Panc1 (cell line): Measurements from ENCODE around the gene GRIK3. TPM values are rescaled to one million over a fixed set of nuclear protein-coding genes. Genes with fewer than 3 reads are reported as not detected.

ENCODE experiments used
- ATAC-seq: fragments of 200-7000 bp; cut with Tn5 transposase; 2 replicates; pipeline ENCODE4 v1.9.1; 2020; ENCODE audit warnings: mild to moderate bottlenecking, moderate library complexity
- BruUV-seq: library from RNA; stranded (reverse); fragments of 400-500 nt; replicated peaks from 2 replicates; lab custom pipeline; 2021; lab: Mats Ljungman, UMichigan
- CTCF ChIA-PET: fragments of 300-600 bp; sonication (Branson Sonifier 250); formaldehyde crosslinking; loops from one replicate; lab custom pipeline; 2022; ENCODE audit warnings: antibody characterized with exemption; lab: Charles Lee
- POLR2A ChIA-PET: fragments of 300-600 bp; sonication (Branson Sonifier 250); formaldehyde crosslinking; loops from one replicate; lab custom pipeline; 2022; ENCODE audit warnings: antibody characterized with exemption; lab: Charles Lee
- DNase-seq: peaks from one replicate; pipeline ENCODE4 v3.0.0-alpha.2; 2010; ENCODE audit warnings: low read depth, low spot score
- H3K27ac ChIP-seq: 2 replicates; pipeline ENCODE4 v1.5.1; 2011; ENCODE audit warnings: mild to moderate bottlenecking, low read length, inconsistent platforms
- H3K27me3 ChIP-seq: fragments of 200-500 bp; sonication (Bioruptor generic); 2 replicates; pipeline ENCODE4 v1.6.0; 2014; ENCODE audit warnings: low read length, inconsistent platforms; ENCODE audit not compliant: control insufficient read depth, insufficient read depth
- H3K36me3 ChIP-seq: fragments of 200-500 bp; sonication (Bioruptor generic); 2 replicates; pipeline ENCODE4 v1.5.1; 2014; ENCODE audit warnings: inconsistent platforms, mild to moderate bottlenecking, low read length, moderate library complexity; ENCODE audit not compliant: control insufficient read depth, insufficient read depth
- H3K4me1 ChIP-seq: 2 replicates; pipeline ENCODE4 v1.5.1; 2011; ENCODE audit warnings: inconsistent platforms, mild to moderate bottlenecking, low read length, moderate library complexity; ENCODE audit not compliant: control insufficient read depth, insufficient read depth
- H3K4me3 ChIP-seq, 2 experiments: 2 replicates each; pipeline ENCODE4 v1.5.1; 2011 to 2012; ENCODE audit warnings: low read depth in 2 of 2, low read length in 2 of 2, mild to moderate bottlenecking in 2 of 2, inconsistent platforms in 1 of 2, moderate library complexity in 1 of 2
- H3K9me3 ChIP-seq: fragments of 200-500 bp; sonication (Bioruptor generic); 2 replicates; pipeline ENCODE4 v1.5.1; 2014; ENCODE audit warnings: low read depth, mild to moderate bottlenecking, inconsistent platforms, low read length, moderate library complexity; ENCODE audit not compliant: control insufficient read depth, insufficient read depth
- CTCF ChIP-seq: fragments of 450-650 bp; IDR thresholded peaks from 2 replicates; pipeline ENCODE4 v1.5.1; 2017; ENCODE audit warnings: mild to moderate bottlenecking
- POLR2AphosphoS5 ChIP-seq: IDR thresholded peaks from 2 replicates; pipeline ENCODE4 v1.6.1; 2012; ENCODE audit warnings: mild to moderate bottlenecking, low read depth, low read length, moderate library complexity
- REST ChIP-seq, 2 experiments: IDR thresholded peaks; 2 replicates each; pipeline ENCODE4 v1.6.1; 2011 to 2012; ENCODE audit warnings: low read depth in 2 of 2, control low read depth in 1 of 2, low read length in 1 of 2, mild to moderate bottlenecking in 1 of 2, moderate library complexity in 1 of 2; ENCODE audit not compliant: insufficient read depth in 1 of 2
- SIN3A ChIP-seq: IDR thresholded peaks from 2 replicates; pipeline ENCODE4 v1.6.1; 2012; ENCODE audit warnings: low read depth, mild to moderate bottlenecking, low read length, moderate library complexity, borderline replicate concordance; ENCODE audit not compliant: insufficient read depth
- TCF7L2 ChIP-seq: IDR thresholded peaks from 2 replicates; pipeline ENCODE4 v1.6.1; 2011; ENCODE audit warnings: mild to moderate bottlenecking, low read depth, low read length, inconsistent platforms
- in situ Hi-C: cut with HindIII; loops from 2 replicates; pipeline ENCODE4 v1.10.0; 2016; ENCODE audit warnings: low sequenced_read_pairs, low pct_unique_long_range_greater_than_20kb
- intact Hi-C: fragments of 100-400 bp; cut with micrococcal nuclease; formaldehyde crosslinking; loops from one replicate; pipeline ENCODE4 v1.10.0; 2022; ENCODE audit not compliant: unreplicated experiment
- total RNA-seq: library from RNA; stranded (reverse); gene quantifications from one replicate; pipeline ENCODE4 v1.2.1, GENCODE V29; 2021; ENCODE audit not compliant: unreplicated experiment

Gene GRIK3
- total RNA-seq, 1 experiment from 2014 or later, result not detected

DNA sequence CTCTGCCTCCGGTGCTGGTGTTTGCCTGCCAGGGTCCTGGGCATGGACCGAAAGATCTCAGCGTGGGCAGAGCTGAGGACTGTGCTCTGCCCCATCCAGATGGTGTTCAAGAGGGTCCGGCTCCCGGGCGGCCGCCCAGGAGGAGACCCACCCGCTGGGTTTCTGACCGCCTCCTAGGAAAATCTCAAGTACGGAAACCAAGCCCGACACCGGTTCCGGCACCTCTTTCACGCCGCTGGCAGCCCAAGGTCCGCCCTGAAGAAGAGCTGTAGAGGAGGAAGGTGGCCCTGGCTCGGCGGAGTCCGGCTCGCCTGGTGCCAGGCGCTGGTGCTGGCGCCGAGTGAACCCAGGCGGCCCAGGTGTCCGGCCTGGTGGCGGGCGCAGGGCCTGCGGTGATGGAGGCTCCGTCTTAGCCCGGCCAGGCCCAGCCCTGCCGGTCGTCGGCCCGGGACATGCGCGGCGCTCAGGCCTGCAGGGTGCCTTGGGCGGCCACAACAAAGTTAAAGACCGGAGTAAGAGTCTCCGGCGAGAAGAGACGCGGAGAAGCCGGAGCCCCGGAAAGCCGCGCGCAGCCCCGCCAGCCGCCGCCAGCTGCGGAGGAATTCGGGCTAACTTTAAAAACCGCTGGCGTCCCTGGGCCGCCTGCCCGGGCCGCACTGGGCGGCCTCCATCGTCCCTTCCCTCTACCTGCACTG, 1.5 kb downstream of the GRIK3 start:
- ChIA-PET POLR2A (no interaction called here), CTCF (no interaction called here)
- BruUV-seq, result no TSS peak
- ATAC-seq, result peak; percentile 33
- Histone ChIP-seq H3K27ac (no peak overlapping the region), H3K9me3 (no peaks in the 10 kb centered on the region), H3K4me3 (no peak overlapping the region), H3K4me1 (no peaks in the 10 kb centered on the region), H3K36me3 (no peaks in the 10 kb centered on the region), H3K27me3 (peaks cover 6% of the 10 kb centered on the region; the same call in 1 of the 2 replicates)
- in situ Hi-C loops (no loop called here), intact Hi-C loops (no loop called here)
- TF ChIP-seq POLR2AphosphoS5, result no peak
- TF ChIP-seq SIN3A, result no peak
- no peak for TF ChIP-seq TCF7L2
- TF ChIP-seq REST (IDR thresholded peaks at IDR 0.05; ENCODE audit: insufficient read depth in 1 of 2, low read depth in 2 of 2, low read length in 1 of 2), result no peak
- no peak for TF ChIP-seq CTCF
- DNase-seq, result no peak

GRCh38 chr1:37031871-37032270, 2.4 kb downstream of the GRIK3 start:
- intact Hi-C loops (no loop called here), in situ Hi-C loops (no loop called here)
- no peak for TF ChIP-seq CTCF
- no peak for TF ChIP-seq REST (IDR thresholded peaks at IDR 0.05; ENCODE audit: insufficient read depth in 1 of 2, low read depth in 2 of 2, low read length in 1 of 2)
- ChIA-PET CTCF (no interaction called here), POLR2A (no interaction called here)
- no TSS peak for BruUV-seq
- H3K4me1 ChIP-seq, result no peaks in the 10 kb centered on the region
- no peak overlapping the region for H3K27ac ChIP-seq
- DNase-seq (no peak), ATAC-seq (no peak)
- H3K9me3 ChIP-seq, result no peaks in the 10 kb centered on the region
- no peaks in the 10 kb centered on the region for H3K36me3 ChIP-seq
- peaks cover 6% of the 10 kb centered on the region; the same call in 1 of the 2 replicates for H3K27me3 ChIP-seq
- no peak overlapping the region for H3K4me3 ChIP-seq
